Measurements from ENCODE around the gene DOCK2. TPM values are rescaled to one million over a fixed set of nuclear protein-coding genes. Genes with fewer than 3 reads are reported as not detected.

DOCK2 gene
- polyA plus RNA-seq, 1 experiment, result 1.6 TPM

GRCh38 chr5:170000155-170000554, 363.1 kb downstream of the DOCK2 start:
- ChIA-PET POLR2A (no interaction called here), CTCF (interaction anchor here (2.5 kb wide), 1 partner anchor 20 kb away, joined by 9 read pairs; the partner anchor contains the start of gene INSYN2B)
- Histone ChIP-seq H3K27ac (ENCODE audit: low read depth, low read length) (no peak overlapping the region), H3K27me3 (ENCODE audit: control insufficient read depth, insufficient read depth, low read length) (peaks cover 3% of the 10 kb centered on the region), H3K4me3 (ENCODE audit: low read depth, low read length) (no peak overlapping the region), H3K9me3 (ENCODE audit: control insufficient read depth, insufficient read depth, low read length) (no peaks in the 10 kb centered on the region)
- no peak for TF ChIP-seq CTCF (IDR thresholded peaks at IDR 0.05; ENCODE audit: low read depth, low read length)
- no peak for DNase-seq (ENCODE audit: low read depth, low spot score)

- no peak overlapping the region for H3K4me3 ChIP-seq (ENCODE audit: low read depth, low read length)
- ChIA-PET POLR2A (no interaction called here), CTCF (interaction anchor here (0.6 to 1.2 kb wide), 2 partner anchors 304 to 1787 kb away, joined by 3 to 5 read pairs; no protein-coding TSS in a partner anchor)
- H3K27ac ChIP-seq (ENCODE audit: low read depth, low read length), result no peak overlapping the region
- no peak for TF ChIP-seq CTCF (IDR thresholded peaks at IDR 0.05; ENCODE audit: low read depth, low read length)
- H3K9me3 ChIP-seq (ENCODE audit: control insufficient read depth, insufficient read depth, low read length), result no peaks in the 10 kb centered on the region
- no peak for DNase-seq (ENCODE audit: low read depth, low spot score)
- peaks cover 3% of the 10 kb centered on the region for H3K27me3 ChIP-seq (ENCODE audit: control insufficient read depth, insufficient read depth, low read length)
These were observed 368.9 kb downstream of the DOCK2 start for GRCh38 chr5:170006021-170006420.

GRCh38 chr5:170008376-170008775, 371.3 kb downstream of the DOCK2 start:
- Histone ChIP-seq H3K4me3 (ENCODE audit: low read depth, low read length) (no peak overlapping the region), H3K27ac (ENCODE audit: low read depth, low read length) (no peak overlapping the region), H3K27me3 (ENCODE audit: control insufficient read depth, insufficient read depth, low read length) (peaks cover 3% of the 10 kb centered on the region), H3K9me3 (ENCODE audit: control insufficient read depth, insufficient read depth, low read length) (no peaks in the 10 kb centered on the region)
- TF ChIP-seq CTCF (IDR thresholded peaks at IDR 0.05; ENCODE audit: low read depth, low read length), result no peak
- ChIA-PET POLR2A (no interaction called here), CTCF (no interaction called here)
- DNase-seq (ENCODE audit: low read depth, low spot score), result no peak

GRCh38 chr5:170010595-170010994, 373.5 kb downstream of the DOCK2 start:
- H3K4me3 ChIP-seq (ENCODE audit: low read depth, low read length), result no peak overlapping the region
- no peak for DNase-seq (ENCODE audit: low read depth, low spot score)
- peaks cover 10% of the 10 kb centered on the region for H3K27me3 ChIP-seq (ENCODE audit: control insufficient read depth, insufficient read depth, low read length)
- no peaks in the 10 kb centered on the region for H3K9me3 ChIP-seq (ENCODE audit: control insufficient read depth, insufficient read depth, low read length)
- ChIA-PET CTCF (no interaction called here), POLR2A (no interaction called here)
- H3K27ac ChIP-seq (ENCODE audit: low read depth, low read length), result no peak overlapping the region
- TF ChIP-seq CTCF (IDR thresholded peaks at IDR 0.05; ENCODE audit: low read depth, low read length), result no peak

GRCh38 chr5:170011751-170012150, 374.7 kb downstream of the DOCK2 start:
- Histone ChIP-seq H3K27me3 (ENCODE audit: control insufficient read depth, insufficient read depth, low read length) (peaks cover 11% of the 10 kb centered on the region), H3K27ac (ENCODE audit: low read depth, low read length) (no peak overlapping the region), H3K9me3 (ENCODE audit: control insufficient read depth, insufficient read depth, low read length) (no peaks in the 10 kb centered on the region), H3K4me3 (ENCODE audit: low read depth, low read length) (no peak overlapping the region)
- CTCF ChIA-PET, result interaction anchor here (1.1 kb wide), 1 partner anchor 12 kb away, joined by 3 read pairs; no protein-coding TSS in a partner anchor
- TF ChIP-seq CTCF (IDR thresholded peaks at IDR 0.05; ENCODE audit: low read depth, low read length), result no peak
- no peak for DNase-seq (ENCODE audit: low read depth, low spot score)
- POLR2A ChIA-PET, result no interaction called here

Data from AG04450 (cell line).